AG04449 (cell line): ENCODE measurements around the gene ABR.
"Not testable (repeated sequence)": the region's sequence is repeated elsewhere in the genome, so short reads cannot be mapped to it uniquely, and the experiment has no call there.

Experiments used
- CTCF ChIA-PET: fragments of 350-600 bp; formaldehyde crosslinking; extraction: SDS; loops from one replicate; lab custom pipeline; 2021; ENCODE audit warnings: antibody characterized with exemption; lab: Yijun Ruan, JAX
- POLR2A ChIA-PET: fragments of 400-600, 350-600 bp; formaldehyde crosslinking; extraction: SDS; loops from one replicate; lab custom pipeline; 2020; ENCODE audit warnings: antibody characterized with exemption, inconsistent platforms; lab: Yijun Ruan, JAX
- DNase-seq: peaks from one replicate; pipeline ENCODE4 v3.0.0-alpha.2; 2010; ENCODE audit warnings: low read depth, low spot score
- H3K4me3 ChIP-seq: 2 replicates; pipeline ENCODE4 v1.5.1; 2011; ENCODE audit warnings: low read depth, mild to moderate bottlenecking, control low read depth, low read length
- TF ChIP-seq, protein P1 (sequence below): IDR thresholded peaks from one replicate; pipeline ENCODE4 v1.5.1; 2011; ENCODE audit warnings: mild to moderate bottlenecking, moderate library complexity, low read length, control low read depth, inconsistent platforms; ENCODE audit not compliant: insufficient read depth; ENCODE audit errors: missing control alignments

Gene ABR

DNA sequence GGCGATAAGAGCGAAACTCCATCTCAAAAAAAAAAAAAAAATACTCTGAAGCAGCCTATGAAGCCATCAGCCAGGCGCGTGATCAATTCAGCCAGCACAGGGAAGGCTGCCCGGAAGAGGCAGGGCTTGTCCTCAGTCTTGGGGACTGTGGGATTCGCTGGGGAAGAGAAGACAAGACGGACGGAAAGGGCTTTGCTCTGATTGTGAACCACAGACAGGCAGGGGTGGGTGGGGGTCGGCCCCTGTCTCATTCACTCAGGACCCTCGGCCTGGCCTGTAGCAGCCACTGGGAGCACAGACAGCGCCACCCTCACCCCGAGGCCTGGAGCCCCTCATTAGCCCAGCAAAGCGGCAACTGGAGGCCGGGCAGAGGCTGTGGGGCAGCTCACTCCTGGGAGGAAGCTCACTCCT is 37.2 kb downstream of the ABR start:
- POLR2A ChIA-PET: no interaction called here
- DNase-seq: no peak
- H3K4me3 ChIP-seq: no peak overlapping the region
- TF ChIP-seq, protein P1, sequence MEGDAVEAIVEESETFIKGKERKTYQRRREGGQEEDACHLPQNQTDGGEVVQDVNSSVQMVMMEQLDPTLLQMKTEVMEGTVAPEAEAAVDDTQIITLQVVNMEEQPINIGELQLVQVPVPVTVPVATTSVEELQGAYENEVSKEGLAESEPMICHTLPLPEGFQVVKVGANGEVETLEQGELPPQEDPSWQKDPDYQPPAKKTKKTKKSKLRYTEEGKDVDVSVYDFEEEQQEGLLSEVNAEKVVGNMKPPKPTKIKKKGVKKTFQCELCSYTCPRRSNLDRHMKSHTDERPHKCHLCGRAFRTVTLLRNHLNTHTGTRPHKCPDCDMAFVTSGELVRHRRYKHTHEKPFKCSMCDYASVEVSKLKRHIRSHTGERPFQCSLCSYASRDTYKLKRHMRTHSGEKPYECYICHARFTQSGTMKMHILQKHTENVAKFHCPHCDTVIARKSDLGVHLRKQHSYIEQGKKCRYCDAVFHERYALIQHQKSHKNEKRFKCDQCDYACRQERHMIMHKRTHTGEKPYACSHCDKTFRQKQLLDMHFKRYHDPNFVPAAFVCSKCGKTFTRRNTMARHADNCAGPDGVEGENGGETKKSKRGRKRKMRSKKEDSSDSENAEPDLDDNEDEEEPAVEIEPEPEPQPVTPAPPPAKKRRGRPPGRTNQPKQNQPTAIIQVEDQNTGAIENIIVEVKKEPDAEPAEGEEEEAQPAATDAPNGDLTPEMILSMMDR: no peak
- CTCF ChIA-PET: interaction anchor here (1.1 to 2.5 kb wide), 2 partner anchors 20 to 45 kb away, joined by 5 to 14 read pairs; no protein-coding TSS in a partner anchor

GRCh38 chr17:1137465-1137894 is 42.3 kb downstream of the ABR start:
- ChIA-PET CTCF (interaction anchor here (0.9 to 4.3 kb wide), 4 partner anchors 10 to 50 kb away, joined by 3 to 45 read pairs (median 4); no protein-coding TSS in a partner anchor), POLR2A (no interaction called here)
- no peak overlapping the region for H3K4me3 ChIP-seq
- TF ChIP-seq, protein P1: no peak
- DNase-seq: no peak

DNA sequence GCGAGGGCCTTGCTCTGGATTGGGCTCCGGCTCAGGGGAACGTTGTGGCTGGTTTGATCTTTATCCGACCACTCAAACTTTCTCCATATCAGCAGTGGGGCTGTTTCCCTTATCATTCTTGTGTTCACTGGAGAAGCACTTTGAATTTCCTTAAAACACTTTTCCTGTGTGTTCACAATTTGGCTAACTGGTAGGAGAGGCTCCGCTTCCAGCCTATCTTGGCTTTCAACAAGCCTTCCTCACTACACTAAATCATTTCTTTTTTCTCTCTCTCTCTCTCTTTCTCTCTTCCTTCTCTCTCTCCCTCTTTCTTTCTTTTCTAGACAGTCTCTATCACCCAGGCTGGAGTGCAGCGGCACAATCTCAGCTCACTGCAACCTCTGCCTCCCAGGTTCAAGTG is 43.0 kb downstream of the ABR start:
- POLR2A ChIA-PET: no interaction called here

GRCh38 chr17:1134634-1135324 is 45.0 kb downstream of the ABR start:
- ChIA-PET CTCF (interaction anchor here (1.3 to 2.4 kb wide), 3 partner anchors 13 to 138 kb away, joined by 4 to 7 read pairs (median 7); no protein-coding TSS in a partner anchor), POLR2A (no interaction called here)
- DNase-seq: no peak
- TF ChIP-seq, protein P1: no peak
- no peak overlapping the region for H3K4me3 ChIP-seq

More for the DNA sequence above, 43.0 kb downstream of the ABR start:
- H3K4me3 ChIP-seq: no peak overlapping the region
- DNase-seq: no peak
- TF ChIP-seq, protein P1: no peak
- CTCF ChIA-PET: interaction anchor here (0.9 to 4.3 kb wide), 4 partner anchors 11 to 51 kb away, joined by 3 to 45 read pairs (median 4); no protein-coding TSS in a partner anchor

- POLR2A ChIA-PET: no interaction called here
- CTCF ChIA-PET: interaction anchor here (1.0 kb wide), 2 partner anchors 57 to 58 kb away, joined by 3 read pairs; no protein-coding TSS in a partner anchor
Observed at GRCh38 chr17:1130191-1130590, 49.6 kb downstream of the ABR start.

GRCh38 chr17:1128463-1128862 is 51.3 kb downstream of the ABR start:
- CTCF ChIA-PET: interaction anchor here (0.5 to 1.4 kb wide), 2 partner anchors 58 to 203 kb away, joined by 4 read pairs; no protein-coding TSS in a partner anchor
- H3K4me3 ChIP-seq, POLR2A ChIA-PET, DNase-seq: not testable (repeated sequence)

More at GRCh38 chr17:1130191-1130590, 49.6 kb downstream of the ABR start:
- H3K4me3 ChIP-seq: no peak overlapping the region
- TF ChIP-seq, protein P1: no peak
- DNase-seq: no peak
